HCT116 (cell line): ENCODE results near the gene UMAD1. TPM values are rescaled to one million over a fixed set of nuclear protein-coding genes. Genes with fewer than 3 reads are reported as not detected.

Source experiments
- ATAC-seq: fragments of 200-7000 bp; cut with Tn5 transposase; 2 replicates; pipeline ENCODE4 v1.9.1; 2020; ENCODE audit warnings: mild to moderate bottlenecking, moderate library complexity
- BruUV-seq: library from RNA; stranded (reverse); fragments of 400-500 nt; replicated peaks from 2 replicates; lab custom pipeline; 2021; lab: Mats Ljungman, UMichigan
- CTCF ChIA-PET: fragments of 300-600 bp; sonication (Branson Sonifier 250); formaldehyde crosslinking; loops from one replicate; lab custom pipeline; 2021; ENCODE audit warnings: antibody characterized with exemption; lab: Charles Lee
- POLR2A ChIA-PET: fragments of 300-600, 350-600 bp; sonication (Branson Sonifier 250); formaldehyde crosslinking; loops from one replicate; lab custom pipeline; 2021; ENCODE audit warnings: antibody characterized with exemption; lab: Charles Lee
- RAD21 ChIA-PET, 2 experiments: fragments of 300-600 bp; sonication (Branson Sonifier 250); formaldehyde crosslinking; loops; one replicate each; lab custom pipeline; 2023; ENCODE audit warnings: low total read pairs in 2 of 2; ENCODE audit not compliant: uncharacterized antibody in 2 of 2, unreplicated experiment in 2 of 2, low non-redundant PET in 1 of 2; lab: Charles Lee
- DNase-seq: peaks from one replicate; pipeline ENCODE4 v3.0.0-alpha.2; 2010; ENCODE audit warnings: low read depth, low spot score
- H2AFZ ChIP-seq: fragments of 200-600 bp; shearing (Covaris generic), sonication (generic); 2 replicates; pipeline ENCODE4 v1.6.1; 2017; ENCODE audit warnings: low read depth, mixed run types, mixed read lengths, antibody characterized with exemption, low read length; ENCODE audit not compliant: poor library complexity, severe bottlenecking
- H3K27ac ChIP-seq: 2 replicates; pipeline ENCODE4 v1.5.1; 2012; ENCODE audit warnings: low read depth, low read length
- H3K27me3 ChIP-seq: fragments of 200-600 bp; sonication (generic); 2 replicates; pipeline ENCODE4 v1.6.1; 2016; ENCODE audit warnings: mixed run types, low read length, mixed read lengths; ENCODE audit not compliant: insufficient read depth
- H3K36me3 ChIP-seq, 2 experiments: fragments of 200-500 bp in 1 of 2; fragments of 200-600 bp in 1 of 2; sonication (Bioruptor generic) in 1 of 2; sonication (generic) in 1 of 2; 2 replicates each; pipeline versions ENCODE4 v1.5.1 to v1.6.1; 2014 to 2016; ENCODE audit warnings: low read length in 2 of 2, inconsistent platforms in 1 of 2, mixed read lengths in 1 of 2, mixed run types in 1 of 2; ENCODE audit not compliant: insufficient read depth in 2 of 2, control insufficient read depth in 1 of 2
- H3K4me1 ChIP-seq, 2 experiments: fragments of 200-600 bp in 1 of 2; sonication (generic) in 1 of 2; 2 replicates each; pipeline versions ENCODE4 v1.5.1 to v1.6.1; 2012 to 2017; ENCODE audit warnings: low read length in 2 of 2, inconsistent platforms in 1 of 2, mild to moderate bottlenecking in 1 of 2, mixed read lengths in 1 of 2, mixed run types in 1 of 2, moderate library complexity in 1 of 2; ENCODE audit not compliant: insufficient read depth in 2 of 2, control insufficient read depth in 1 of 2
- H3K4me2 ChIP-seq: fragments of 200-600 bp; sonication (generic); 2 replicates; pipeline ENCODE4 v1.6.1; 2017; ENCODE audit warnings: mixed run types, low read length, mixed read lengths
- H3K4me3 ChIP-seq, 2 experiments: fragments of 200-600 bp in 1 of 2; sonication (generic) in 1 of 2; replicated peaks in 1 of 2; 2 replicates each; pipeline ENCODE4 v1.5.1; 2011 to 2016; ENCODE audit warnings: low read length in 2 of 2, control low read depth in 1 of 2, low read depth in 1 of 2, mild to moderate bottlenecking in 1 of 2, mixed read lengths in 1 of 2, mixed run types in 1 of 2
- H3K79me2 ChIP-seq: fragments of 200-600 bp; sonication (generic); 2 replicates; pipeline ENCODE4 v1.6.1; 2017; ENCODE audit warnings: mild to moderate bottlenecking, mixed run types, low read length, moderate library complexity, mixed read lengths; ENCODE audit not compliant: insufficient read depth
- H3K9ac ChIP-seq: fragments of 200-600 bp; sonication (generic); 2 replicates; pipeline ENCODE4 v1.6.1; 2016; ENCODE audit warnings: low read length, mixed read lengths
- H3K9me2 ChIP-seq: fragments of 200-600 bp; sonication (generic), shearing (Covaris generic); 2 replicates; pipeline ENCODE4 v1.6.1; 2017; ENCODE audit warnings: mixed run types, mild to moderate bottlenecking, moderate library complexity; ENCODE audit not compliant: insufficient read depth
- H3K9me3 ChIP-seq, 2 experiments: fragments of 200-500 bp in 1 of 2; fragments of 200-600 bp in 1 of 2; sonication (Bioruptor generic) in 1 of 2; sonication (generic) in 1 of 2; 2 replicates each; pipeline ENCODE4 v1.6.1; 2014 to 2017; ENCODE audit warnings: low read length in 2 of 2, mixed read lengths in 2 of 2, inconsistent platforms in 1 of 2, low read depth in 1 of 2, mild to moderate bottlenecking in 1 of 2, mixed run types in 1 of 2, moderate library complexity in 1 of 2; ENCODE audit not compliant: control insufficient read depth in 1 of 2, insufficient read depth in 1 of 2
- H4K20me1 ChIP-seq: fragments of 200-600 bp; sonication (generic), shearing (Covaris generic); 2 replicates; pipeline ENCODE4 v1.6.1; 2017; ENCODE audit warnings: mixed run types, mild to moderate bottlenecking, moderate library complexity; ENCODE audit not compliant: insufficient read depth
- CBX3 ChIP-seq: IDR thresholded peaks from 2 replicates; pipeline ENCODE4 v1.6.1; 2012; ENCODE audit warnings: low read depth
- CEBPB ChIP-seq: IDR thresholded peaks from 2 replicates; pipeline ENCODE4 v1.6.1; 2012; ENCODE audit warnings: low read depth
- EGR1 ChIP-seq: IDR thresholded peaks from 2 replicates; pipeline ENCODE4 v1.6.1; 2012; ENCODE audit warnings: low read depth
- ELF1 ChIP-seq: IDR thresholded peaks from 2 replicates; pipeline ENCODE4 v1.6.1; 2012; ENCODE audit warnings: low read depth, borderline replicate concordance
- EZH2 ChIP-seq: fragments of 200-600 bp; sonication (generic); IDR thresholded peaks from 2 replicates; pipeline ENCODE4 v1.6.1; 2017; ENCODE audit warnings: antibody characterized with exemption, mixed run types
- FOSL1 ChIP-seq: IDR thresholded peaks from 2 replicates; pipeline ENCODE4 v1.6.1; 2012; ENCODE audit warnings: low read depth
- SP1 ChIP-seq: IDR thresholded peaks from 2 replicates; pipeline ENCODE4 v1.6.1; 2012; ENCODE audit warnings: low read depth
- TCF7L2 ChIP-seq: IDR thresholded peaks from 2 replicates; pipeline ENCODE4 v1.7.0; 2011; ENCODE audit warnings: borderline replicate concordance, inconsistent platforms; ENCODE audit not compliant: insufficient read depth, insufficient read length; ENCODE audit errors: extremely low read depth
- ZFX ChIP-seq: fragments of 450-650 bp; IDR thresholded peaks from 2 replicates; pipeline ENCODE4 v1.6.1; 2017
- ZNF274 ChIP-seq: fragments of 200-500 bp; sonication (Bioruptor generic); IDR thresholded peaks from 2 replicates; pipeline ENCODE4 v1.6.1; 2014; ENCODE audit warnings: mild to moderate bottlenecking, low read depth, low read length, inconsistent platforms
- intact Hi-C: fragments of 100-400 bp; cut with micrococcal nuclease; formaldehyde crosslinking; loops from 2 replicates; pipeline ENCODE4 v1.10.0; 2022
- total RNA-seq: library from RNA; stranded (reverse); gene quantifications from one replicate; pipeline ENCODE4 v1.2.1, GENCODE V29; 2021; ENCODE audit not compliant: unreplicated experiment
- TF ChIP-seq, protein P1 (sequence below): IDR thresholded peaks from 2 replicates; pipeline ENCODE4 v1.6.1; 2011; ENCODE audit warnings: mild to moderate bottlenecking, low read length, moderate library complexity; ENCODE audit not compliant: insufficient replicate concordance; ENCODE audit errors: extremely low read depth

Gene UMAD1
- total RNA-seq, 1 experiment from 2014 or later, result 12.7 TPM

DNA sequence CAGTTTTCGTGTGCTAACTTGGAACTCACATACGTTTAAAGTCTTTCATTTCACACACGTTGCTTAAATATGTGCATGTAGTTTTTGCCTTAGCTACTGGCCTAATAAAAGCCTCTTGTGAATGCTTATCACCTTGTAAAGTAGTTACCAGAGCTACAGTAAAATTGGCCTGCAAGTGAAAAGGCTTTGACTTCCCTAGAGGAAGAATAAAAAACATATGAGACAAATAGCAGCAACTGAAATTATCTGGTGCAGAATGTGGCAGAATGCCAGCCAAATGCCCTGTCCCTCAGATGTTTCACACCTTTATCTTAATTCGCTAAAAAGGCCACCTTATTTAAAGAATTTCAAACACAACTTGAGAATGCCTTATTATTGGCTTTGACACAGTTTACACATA is 105.9 kb downstream of the UMAD1 start (continued):
- TF ChIP-seq, protein P1, sequence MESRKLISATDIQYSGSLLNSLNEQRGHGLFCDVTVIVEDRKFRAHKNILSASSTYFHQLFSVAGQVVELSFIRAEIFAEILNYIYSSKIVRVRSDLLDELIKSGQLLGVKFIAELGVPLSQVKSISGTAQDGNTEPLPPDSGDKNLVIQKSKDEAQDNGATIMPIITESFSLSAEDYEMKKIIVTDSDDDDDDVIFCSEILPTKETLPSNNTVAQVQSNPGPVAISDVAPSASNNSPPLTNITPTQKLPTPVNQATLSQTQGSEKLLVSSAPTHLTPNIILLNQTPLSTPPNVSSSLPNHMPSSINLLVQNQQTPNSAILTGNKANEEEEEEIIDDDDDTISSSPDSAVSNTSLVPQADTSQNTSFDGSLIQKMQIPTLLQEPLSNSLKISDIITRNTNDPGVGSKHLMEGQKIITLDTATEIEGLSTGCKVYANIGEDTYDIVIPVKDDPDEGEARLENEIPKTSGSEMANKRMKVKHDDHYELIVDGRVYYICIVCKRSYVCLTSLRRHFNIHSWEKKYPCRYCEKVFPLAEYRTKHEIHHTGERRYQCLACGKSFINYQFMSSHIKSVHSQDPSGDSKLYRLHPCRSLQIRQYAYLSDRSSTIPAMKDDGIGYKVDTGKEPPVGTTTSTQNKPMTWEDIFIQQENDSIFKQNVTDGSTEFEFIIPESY, result no peak
- TF ChIP-seq CBX3, result no peak
- no peak for TF ChIP-seq FOSL1
- no peak for TF ChIP-seq EZH2
- no peak for TF ChIP-seq EGR1
- no peak for TF ChIP-seq ZFX

DNA sequence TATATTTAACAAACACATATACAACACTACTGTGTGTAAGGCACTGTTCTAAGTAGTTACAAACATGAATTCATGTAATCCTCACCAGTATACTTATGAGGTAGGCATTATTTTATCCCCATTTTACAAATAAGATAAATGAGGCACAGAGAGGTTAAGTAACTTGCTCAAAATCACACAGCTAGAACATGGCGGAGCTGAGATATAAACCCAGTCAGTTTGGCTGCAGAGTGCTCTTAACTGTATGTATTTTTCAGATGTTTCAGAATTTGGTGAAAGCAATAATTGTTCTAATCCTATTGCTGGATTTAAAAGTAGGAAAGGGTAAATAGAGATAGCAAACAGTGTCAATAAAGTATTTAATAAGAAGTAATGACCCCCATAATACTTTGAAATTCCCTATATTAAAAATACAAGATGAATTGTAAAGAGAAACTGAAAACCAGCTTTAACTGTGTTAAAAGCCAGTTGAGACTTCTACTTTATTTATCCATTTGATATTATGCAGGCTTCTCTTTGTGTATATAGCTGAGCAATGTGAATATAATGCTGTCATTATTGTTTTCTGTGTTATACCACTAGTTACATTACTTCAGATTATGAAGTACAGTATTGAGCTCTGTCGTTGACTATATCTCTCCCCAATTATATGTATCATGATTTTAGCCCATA is 110.2 kb downstream of the UMAD1 start:
- intact Hi-C loops, result no loop called here
- Histone ChIP-seq H4K20me1 (no peaks in the 10 kb centered on the region), H3K9me2 (no peaks in the 10 kb centered on the region), H3K27ac (no peak overlapping the region), H3K79me2 (no peaks in the 10 kb centered on the region), H3K4me2 (no peak overlapping the region), H2AFZ (no peak overlapping the region), H3K27me3 (no peaks in the 10 kb centered on the region), H3K36me3 (no peaks in the 10 kb centered on the region), H3K4me3 (no peak overlapping the region), H3K4me1 (no peaks in the 10 kb centered on the region), H3K9ac (no peak overlapping the region), H3K9me3 (no peaks in the 10 kb centered on the region)
- DNase-seq (no peak), ATAC-seq (no peak)
- POLR2A ChIA-PET, result no interaction called here
- RAD21 ChIA-PET, result no interaction called here
- CTCF ChIA-PET, result interaction anchor here (1.4 kb wide), 1 partner anchor 69 kb away, joined by 3 read pairs; no protein-coding TSS in a partner anchor
- TF ChIP-seq ZFX (no peak), CEBPB (no peak), ZNF274 (no peak), SP1 (no peak), ELF1 (no peak), TCF7L2 (no peak)
- no TSS peak for BruUV-seq
